ENCODE data around the gene WDR4.
"Not testable (repeated sequence)": the region's sequence is repeated elsewhere in the genome, so short reads cannot be mapped to it uniquely, and the experiment has no call there.

WDR4 gene

GRCh38 chr21:42875811-42876210 lies 3.5 kb downstream of the WDR4 start:
- DNase-seq: not testable (repeated sequence)

GRCh38 chr21:42873096-42873495 lies 6.2 kb downstream of the WDR4 start:
- DNase-seq: no peak

- DNase-seq: no peak
Measured at GRCh38 chr21:42868196-42868595, 11.1 kb downstream of the WDR4 start.

- DNase-seq: no peak
Measured at GRCh38 chr21:42865776-42866160, 13.6 kb downstream of the WDR4 start.

GRCh38 chr21:42864815-42865775 lies 14.2 kb downstream of the WDR4 start:
- DNase-seq: no peak

GRCh38 chr21:42864286-42864685 lies 15.1 kb downstream of the WDR4 start:
- no peak for DNase-seq

- DNase-seq: no peak
Measured at GRCh38 chr21:42863504-42863870, 15.9 kb downstream of the WDR4 start.

- DNase-seq: peak; percentile 3
Measured at GRCh38 chr21:42862774-42863503, 16.4 kb downstream of the WDR4 start.

GRCh38 chr21:42861848-42862400 lies 17.4 kb downstream of the WDR4 start:
- no peak for DNase-seq

GRCh38 chr21:42861311-42861847 lies 18.0 kb downstream of the WDR4 start:
- DNase-seq: no peak

GRCh38 chr21:42860345-42860744 lies 19.0 kb downstream of the WDR4 start:
- no peak for DNase-seq

GRCh38 chr21:42859891-42860230 lies 19.5 kb downstream of the WDR4 start:
- DNase-seq: no peak

- DNase-seq: no peak
Measured at GRCh38 chr21:42858957-42859890, 20.1 kb downstream of the WDR4 start.

GRCh38 chr21:42858185-42858847 lies 21.0 kb downstream of the WDR4 start:
- DNase-seq: no peak

- no peak for DNase-seq
Measured at GRCh38 chr21:42857216-42857615, 22.1 kb downstream of the WDR4 start.

- DNase-seq: no peak
Measured at GRCh38 chr21:42855937-42856335, 23.4 kb downstream of the WDR4 start.

GRCh38 chr21:42855171-42855936 lies 24.0 kb downstream of the WDR4 start:
- no peak for DNase-seq

GRCh38 chr21:42854246-42855010 lies 24.9 kb downstream of the WDR4 start:
- DNase-seq: no peak

GRCh38 chr21:42853621-42854020 lies 25.7 kb downstream of the WDR4 start:
- no peak for DNase-seq

GRCh38 chr21:42852925-42853570 lies 26.3 kb downstream of the WDR4 start:
- DNase-seq: no peak
